DND-41 (cell line): ENCODE data around the gene TAF7.
"Not testable (repeated sequence)": the region's sequence is repeated elsewhere in the genome, so short reads cannot be mapped to it uniquely, and the experiment has no call there.

Source experiments
- ATAC-seq: fragments of 200-7000 bp; cut with Tn5 transposase; 3 replicates; pipeline ENCODE4 v1.9.1; 2021; ENCODE audit warnings: low read depth; ENCODE audit not compliant: insufficient read depth
- DNase-seq: peaks from one replicate; pipeline ENCODE4 v3.0.0-alpha.2; 2020
- H2AFZ ChIP-seq: 2 replicates; pipeline ENCODE4 v1.6.0; 2012; ENCODE audit warnings: low read depth, low read length
- H3K27ac ChIP-seq: 2 replicates; pipeline ENCODE4 v1.5.1; 2012; ENCODE audit warnings: low read length, inconsistent platforms
- H3K27me3 ChIP-seq: fragments of 200-600 bp; sonication (generic); 2 replicates; pipeline ENCODE4 v1.6.0; 2012; ENCODE audit warnings: low read length, mild to moderate bottlenecking, inconsistent platforms; ENCODE audit not compliant: insufficient read depth, poor library complexity
- H3K36me3 ChIP-seq: 2 replicates; pipeline ENCODE4 v1.5.1; 2012; ENCODE audit warnings: low read length, inconsistent platforms; ENCODE audit not compliant: insufficient read depth
- H3K4me1 ChIP-seq: 2 replicates; pipeline ENCODE4 v1.5.1; 2012; ENCODE audit warnings: mild to moderate bottlenecking, low read length; ENCODE audit not compliant: insufficient read depth
- H3K4me2 ChIP-seq: 2 replicates; pipeline ENCODE4 v1.6.0; 2012; ENCODE audit warnings: mild to moderate bottlenecking, moderate library complexity, low read length, inconsistent platforms; ENCODE audit not compliant: insufficient read depth
- H3K4me3 ChIP-seq, 2 experiments: fragments of 200-600 bp in 1 of 2; shearing (Covaris generic) in 1 of 2; 2 replicates each; pipeline ENCODE4 v1.5.1; 2012 to 2016; ENCODE audit warnings: inconsistent platforms in 2 of 2, low read length in 2 of 2, mild to moderate bottlenecking in 2 of 2, low read depth in 1 of 2, moderate library complexity in 1 of 2
- H3K79me2 ChIP-seq: 2 replicates; pipeline ENCODE4 v1.6.0; 2012; ENCODE audit warnings: low read length, inconsistent platforms; ENCODE audit not compliant: insufficient read depth
- H3K9ac ChIP-seq: 2 replicates; pipeline ENCODE4 v1.6.0; 2012; ENCODE audit warnings: low read depth, mild to moderate bottlenecking, inconsistent platforms, low read length, moderate library complexity
- H3K9me3 ChIP-seq: 2 replicates; pipeline ENCODE4 v1.5.1; 2012; ENCODE audit warnings: low read length, moderate library complexity, mild to moderate bottlenecking, inconsistent platforms; ENCODE audit not compliant: insufficient read depth, severe bottlenecking
- H4K20me1 ChIP-seq: 2 replicates; pipeline ENCODE4 v1.6.0; 2012; ENCODE audit warnings: low read length; ENCODE audit not compliant: insufficient read depth
- EZH2 ChIP-seq: IDR thresholded peaks from 3 replicates; pipeline ENCODE4 v1.6.1; 2012; ENCODE audit warnings: borderline replicate concordance, low read depth, mild to moderate bottlenecking, moderate library complexity, low read length, inconsistent platforms; ENCODE audit not compliant: severe bottlenecking
- TF ChIP-seq, protein P1 (sequence below): IDR thresholded peaks from 2 replicates; pipeline ENCODE4 v1.5.1; 2012; ENCODE audit warnings: borderline replicate concordance, low read length, moderate library complexity, mild to moderate bottlenecking; ENCODE audit not compliant: poor library complexity, severe bottlenecking; ENCODE audit errors: extremely low read depth

The TAF7 gene

DNA sequence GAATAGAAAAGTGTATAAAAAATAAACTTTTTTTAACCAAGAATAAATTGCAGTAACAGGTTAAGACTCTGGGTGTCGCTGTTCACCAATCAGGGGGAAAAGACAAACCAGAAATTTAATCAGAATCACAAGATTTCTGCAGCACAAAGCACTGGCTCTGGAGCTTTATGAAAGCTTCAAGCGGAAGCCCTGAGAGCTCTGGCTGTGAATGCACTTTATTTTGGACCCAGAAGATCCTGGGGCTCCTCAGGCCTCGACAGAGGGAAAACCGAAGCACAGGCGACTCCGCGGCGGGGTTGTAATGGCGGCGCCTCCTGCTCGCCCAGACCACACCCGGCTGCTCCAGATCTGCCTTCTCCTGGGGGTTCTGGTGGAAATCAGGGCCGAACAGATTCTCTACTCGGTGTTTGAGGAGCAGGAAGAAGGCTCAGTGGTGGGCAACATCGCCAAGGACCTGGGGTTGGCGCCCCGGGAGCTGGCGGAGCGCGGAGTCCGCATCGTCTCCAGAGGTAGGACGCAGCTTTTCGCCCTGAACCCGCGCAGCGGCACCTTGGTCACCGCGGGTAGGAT lies 34.4 kb upstream of the TAF7 start, which contains the start of gene PCDHGA4:
Gene PCDHGA4 (plus strand): TSS at position 122 of the 570 bp plus-strand sequence. CDS start 87 bp downstream, at position 209.
- ATAC-seq (no peak), DNase-seq (no peak)
- Histone ChIP-seq H3K4me2 (no peak within 1 kb of the TSS), H3K79me2 (no peaks in the 10 kb centered on the region), H3K36me3 (no peaks in the 10 kb centered on the region), H3K9me3 (no peaks in the 10 kb centered on the region), H3K4me1 (peaks cover 2% of the 10 kb centered on the region; the same call in 1 of the 2 replicates), H4K20me1 (no peaks in the 10 kb centered on the region), H3K27me3 (no peaks in the 10 kb centered on the region), H3K4me3 (no peak within 1 kb of the TSS), H2AFZ (no peak within 1 kb of the TSS), H3K27ac (no peak within 1 kb of the TSS), H3K9ac (no peak within 1 kb of the TSS)
- TF ChIP-seq, protein P1, sequence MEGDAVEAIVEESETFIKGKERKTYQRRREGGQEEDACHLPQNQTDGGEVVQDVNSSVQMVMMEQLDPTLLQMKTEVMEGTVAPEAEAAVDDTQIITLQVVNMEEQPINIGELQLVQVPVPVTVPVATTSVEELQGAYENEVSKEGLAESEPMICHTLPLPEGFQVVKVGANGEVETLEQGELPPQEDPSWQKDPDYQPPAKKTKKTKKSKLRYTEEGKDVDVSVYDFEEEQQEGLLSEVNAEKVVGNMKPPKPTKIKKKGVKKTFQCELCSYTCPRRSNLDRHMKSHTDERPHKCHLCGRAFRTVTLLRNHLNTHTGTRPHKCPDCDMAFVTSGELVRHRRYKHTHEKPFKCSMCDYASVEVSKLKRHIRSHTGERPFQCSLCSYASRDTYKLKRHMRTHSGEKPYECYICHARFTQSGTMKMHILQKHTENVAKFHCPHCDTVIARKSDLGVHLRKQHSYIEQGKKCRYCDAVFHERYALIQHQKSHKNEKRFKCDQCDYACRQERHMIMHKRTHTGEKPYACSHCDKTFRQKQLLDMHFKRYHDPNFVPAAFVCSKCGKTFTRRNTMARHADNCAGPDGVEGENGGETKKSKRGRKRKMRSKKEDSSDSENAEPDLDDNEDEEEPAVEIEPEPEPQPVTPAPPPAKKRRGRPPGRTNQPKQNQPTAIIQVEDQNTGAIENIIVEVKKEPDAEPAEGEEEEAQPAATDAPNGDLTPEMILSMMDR = peak; percentile 63
- no peak for TF ChIP-seq EZH2

DNA sequence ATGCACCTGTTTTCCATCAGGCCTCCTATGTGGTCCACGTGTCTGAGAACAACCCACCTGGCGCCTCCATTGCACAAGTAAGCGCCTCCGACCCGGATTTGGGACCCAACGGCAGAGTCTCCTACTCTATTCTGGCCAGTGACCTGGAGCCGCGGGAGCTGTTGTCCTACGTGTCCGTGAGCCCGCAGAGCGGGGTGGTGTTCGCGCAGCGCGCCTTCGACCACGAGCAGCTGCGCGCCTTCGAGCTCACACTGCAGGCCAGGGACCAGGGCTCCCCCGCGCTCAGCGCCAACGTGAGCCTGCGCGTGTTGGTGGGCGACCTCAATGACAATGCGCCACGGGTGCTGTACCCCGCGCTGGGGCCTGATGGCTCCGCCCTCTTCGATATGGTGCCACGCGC lies 31.0 kb upstream of the TAF7 start:
- no peaks in the 10 kb centered on the region for H3K79me2 ChIP-seq
- no peaks in the 10 kb centered on the region for H3K9me3 ChIP-seq
- no peaks in the 10 kb centered on the region for H3K36me3 ChIP-seq
- no peaks in the 10 kb centered on the region for H3K27me3 ChIP-seq
- H3K4me3 ChIP-seq = no peak overlapping the region
- DNase-seq (no peak), ATAC-seq (no peak)
- H2AFZ ChIP-seq = no peak overlapping the region
- no peak overlapping the region for H3K27ac ChIP-seq
- H3K4me1 ChIP-seq = no peaks in the 10 kb centered on the region
- no peak for TF ChIP-seq EZH2
- H3K4me2 ChIP-seq = no peak overlapping the region
- H4K20me1 ChIP-seq = no peaks in the 10 kb centered on the region
- H3K9ac ChIP-seq = no peak overlapping the region

DNA sequence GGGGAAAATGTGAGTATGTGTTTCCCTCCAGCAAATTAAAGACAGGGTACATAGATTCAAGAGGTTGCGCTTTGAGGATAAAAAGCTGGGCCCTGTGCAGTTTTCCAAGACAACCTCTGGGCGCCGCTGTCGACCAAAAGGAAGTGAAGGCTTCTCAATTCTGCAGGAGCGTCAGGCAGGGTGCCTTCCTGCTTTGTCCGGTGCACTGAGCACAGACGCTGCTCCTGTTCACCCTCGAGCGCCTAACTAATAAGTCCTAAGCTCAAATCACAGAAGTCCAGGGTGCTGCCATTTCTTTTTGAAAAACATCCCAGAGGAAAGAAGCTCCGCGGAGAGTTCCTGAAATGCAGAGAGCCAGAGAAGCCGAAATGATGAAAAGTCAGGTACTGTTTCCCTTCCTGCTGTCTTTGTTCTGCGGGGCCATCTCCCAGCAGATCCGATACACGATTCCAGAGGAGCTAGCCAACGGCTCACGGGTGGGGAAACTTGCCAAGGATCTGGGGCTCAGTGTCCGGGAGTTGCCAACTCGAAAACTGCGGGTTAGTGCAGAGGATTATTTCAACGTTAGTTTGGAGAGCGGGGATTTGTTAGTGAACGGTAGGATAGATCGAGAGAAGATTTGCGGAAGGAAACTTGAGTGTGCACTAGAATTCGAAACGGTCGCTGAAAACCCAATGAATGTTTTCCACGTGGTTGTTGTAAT lies 29.5 kb upstream of the TAF7 start, which contains the start of gene PCDHGB1:
Gene PCDHGB1 (plus strand): TSS at position 183 of the 703 bp plus-strand sequence. CDS start 162 bp downstream, at position 345.
- Histone ChIP-seq H4K20me1 (no peaks in the 10 kb centered on the region), H3K27ac (no peak within 1 kb of the TSS), H3K79me2 (no peaks in the 10 kb centered on the region), H2AFZ (0 out of 2 replicates have a peak within 1 kb of the TSS, but pooled peaks have one; percentile 10), H3K4me3 (no peak within 1 kb of the TSS), H3K9me3 (no peaks in the 10 kb centered on the region), H3K36me3 (no peaks in the 10 kb centered on the region), H3K4me1 (no peaks in the 10 kb centered on the region), H3K4me2 (no peak within 1 kb of the TSS), H3K9ac (no peak within 1 kb of the TSS), H3K27me3 (no peaks in the 10 kb centered on the region)
- ATAC-seq (no peak), DNase-seq (no peak)
- no peak for TF ChIP-seq EZH2
- TF ChIP-seq, protein P1 = peak; percentile 17

DNA sequence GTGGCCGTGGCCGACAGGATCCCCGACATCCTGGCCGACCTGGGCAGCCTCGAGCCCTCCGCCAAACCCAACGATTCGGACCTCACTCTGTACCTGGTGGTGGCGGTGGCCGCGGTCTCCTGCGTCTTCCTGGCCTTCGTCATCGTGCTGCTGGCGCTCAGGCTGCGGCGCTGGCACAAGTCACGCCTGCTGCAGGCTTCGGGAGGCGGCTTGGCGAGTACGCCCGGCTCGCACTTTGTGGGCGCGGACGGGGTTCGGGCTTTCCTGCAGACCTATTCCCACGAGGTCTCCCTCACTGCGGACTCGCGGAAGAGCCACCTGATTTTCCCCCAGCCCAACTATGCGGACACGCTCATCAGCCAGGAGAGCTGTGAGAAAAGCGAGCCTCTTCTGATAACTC lies 25.4 kb upstream of the TAF7 start:
- H3K4me3 ChIP-seq, H3K9ac ChIP-seq, ATAC-seq, H3K27me3 ChIP-seq, H3K36me3 ChIP-seq, H3K4me2 ChIP-seq, H3K27ac ChIP-seq, H3K9me3 ChIP-seq, H3K4me1 ChIP-seq, H4K20me1 ChIP-seq, H3K79me2 ChIP-seq, H2AFZ ChIP-seq, DNase-seq: not testable (repeated sequence)
